ENCODE data around the gene WFDC10A. TPM values are rescaled to one million over a fixed set of nuclear protein-coding genes. Genes with fewer than 3 reads are reported as not detected.
A peak's percentile ranks its signal among the peaks of the same experiment; 100 is the strongest.

Gene WFDC10A
- not detected in 2 replicates for total RNA-seq
- polyA plus RNA-seq = not detected in 2 replicates
- not detected in 2 replicates for polyA plus RNA-seq (2011; cell fraction: cytosol; rRNA removed)
- not detected in 2 replicates for polyA plus RNA-seq (2011; cell fraction: nucleus; rRNA removed)
- not detected in 2 replicates for polyA plus RNA-seq (2012)
- not detected in 2 replicates for polyA minus RNA-seq
- not detected for polyA minus RNA-seq (2011; cell fraction: cytosol; rRNA and poly(A)+ RNA removed)
- not detected in 2 replicates for polyA minus RNA-seq (2011; cell fraction: nucleus; rRNA and poly(A)+ RNA removed)
- Bru-seq, nascent RNA = not detected
- BruChase-seq, experiment 1, labeled RNA remaining after a 6-hour chase = not detected
- not detected for BruChase-seq, experiment 2, labeled RNA remaining after a 2-hour chase
- long read RNA-seq = 0 reads

DNA sequence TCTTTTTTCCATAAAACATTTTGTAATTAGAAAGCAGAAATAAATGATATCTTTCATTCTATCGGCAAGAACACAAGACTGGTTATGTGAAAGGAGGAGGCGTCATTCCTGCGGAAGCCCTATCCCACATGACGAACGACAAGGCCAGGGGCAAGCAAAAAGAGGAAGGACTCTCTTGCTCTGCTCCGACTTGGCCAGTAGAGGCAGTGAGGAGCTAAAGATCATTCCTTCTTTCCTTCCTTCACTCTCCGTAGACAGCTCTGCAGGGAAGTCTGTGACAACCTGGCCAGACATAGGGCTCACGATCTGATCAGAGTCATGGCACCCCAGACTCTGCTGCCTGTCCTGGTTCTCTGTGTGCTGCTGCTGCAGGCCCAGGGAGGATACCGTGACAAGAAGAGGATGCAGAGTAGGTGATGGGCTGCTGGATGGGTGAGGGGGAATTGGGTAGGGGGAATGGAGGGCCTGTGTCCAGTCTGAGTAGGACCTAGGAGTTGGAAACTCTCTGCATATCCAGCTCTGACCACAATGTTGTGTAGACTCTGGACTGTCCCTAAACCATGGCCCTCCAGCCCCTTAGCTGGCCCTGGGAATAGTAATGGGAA lies at the start of gene WFDC10A:
Gene WFDC10A, plus strand, starts transcription at position 244 of the 605 bp plus-strand sequence. Its CDS starts 75 bp downstream, at position 319.
- intact Hi-C loops (cut with micrococcal nuclease) (loop anchor here (10.0 kb wide), 1 partner anchor 145 kb away; no protein-coding TSS in a partner anchor), dilution Hi-C loops (cut with MboI; ENCODE audit: extremely low pct_ligation_motif_present, low sequenced_read_pairs) (no loop called here)
- no peaks in the 10 kb centered on the region for H4K20me1 ChIP-seq (replicated peaks; ENCODE audit: control insufficient read depth, extremely low read depth, insufficient read depth, low read length)
- ChIA-PET POLR2A (no interaction called here), CTCF (interaction anchor here (0.6 to 3.0 kb wide), 20 partner anchors 9 to 311 kb away, joined by 3 to 21 read pairs (median 4); no protein-coding TSS in a partner anchor)
- H3K36me3 ChIP-seq (ENCODE audit: control insufficient read depth in 2 of 2, extremely low read depth in 1 of 2, insufficient read depth in 2 of 2, low read length in 2 of 2) = no peaks in the 10 kb centered on the region
- H3K9me1 ChIP-seq (replicated peaks; ENCODE audit: control insufficient read depth, extremely low read depth, insufficient read depth, low read length) = no peaks in the 10 kb centered on the region
- H3K27me3 ChIP-seq (ENCODE audit: control insufficient read depth in 2 of 2, insufficient read depth in 2 of 2, low read length in 2 of 2) = no peaks in the 10 kb centered on the region
- no peaks in the 10 kb centered on the region for H3K9me3 ChIP-seq (replicated peaks; ENCODE audit: control insufficient read depth, insufficient read depth, low read length)
- H3K4me3 ChIP-seq (replicated peaks in 1 of 3; ENCODE audit: insufficient read depth in 1 of 3, low read depth in 1 of 3, low read length in 3 of 3) = no peak within 1 kb of the TSS
- no peak within 1 kb of the TSS for H3K9ac ChIP-seq (replicated peaks; ENCODE audit: extremely low read depth, insufficient read depth, low read length)
- FAIRE-seq (peak; percentile 92), DNase-seq (ENCODE audit: low read depth, low spot score) (peak; percentile 23)
- peak within 1 kb of the TSS; percentile 26 for H2AFZ ChIP-seq (ENCODE audit: low read depth, low read length)
- H3K27ac ChIP-seq (ENCODE audit: insufficient read depth, low read depth, low read length) = no peak within 1 kb of the TSS
- H3K4me2 ChIP-seq (ENCODE audit: insufficient read depth, low read length) = no peak within 1 kb of the TSS
- BruUV-seq (replicated peaks) = no TSS peak
- no peaks in the 10 kb centered on the region for H3K79me2 ChIP-seq (ENCODE audit: control insufficient read depth, insufficient read depth, low read length)
- TF ChIP-seq MYC (IDR thresholded peaks at IDR 0.05; ENCODE audit: low read depth, low read length) = no peak
- TF ChIP-seq CTCF (IDR thresholded peaks at IDR 0.05; ENCODE audit: extremely low read depth in 1 of 2, insufficient read depth in 1 of 2, low read depth in 1 of 2, low read length in 2 of 2) = peak; percentile 66 to 68
- no peaks in the 10 kb centered on the region for H3K4me1 ChIP-seq (ENCODE audit: control insufficient read depth, extremely low read depth, insufficient read depth, low read length)

DNA sequence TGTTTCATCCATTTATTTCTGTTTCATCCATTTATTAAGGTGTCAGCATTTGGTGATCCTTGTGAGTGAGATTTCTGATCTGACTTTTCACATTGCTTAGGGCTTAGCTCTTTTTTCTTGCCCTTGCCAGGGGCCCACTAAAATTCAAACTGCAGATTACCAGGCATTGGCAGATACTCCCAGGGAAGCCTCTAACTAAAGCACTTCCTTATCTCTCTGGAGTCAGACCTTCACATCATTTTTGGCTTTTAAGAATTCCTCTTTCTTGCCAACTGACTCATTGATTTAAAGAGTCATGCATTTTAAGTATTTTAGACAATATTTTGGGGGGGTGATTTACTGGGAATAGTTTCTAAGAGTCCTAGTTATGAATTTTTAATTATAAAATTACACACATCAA lies 47.8 kb upstream of the WFDC10A start:
- Histone ChIP-seq H3K27me3 (ENCODE audit: control insufficient read depth in 2 of 2, insufficient read depth in 2 of 2, low read length in 2 of 2) (peaks cover 0 to 12% of the 10 kb centered on the region in 2 experiments), H3K27ac (ENCODE audit: insufficient read depth, low read depth, low read length) (no peak overlapping the region), H3K79me2 (ENCODE audit: control insufficient read depth, insufficient read depth, low read length) (no peaks in the 10 kb centered on the region), H3K4me1 (ENCODE audit: control insufficient read depth, extremely low read depth, insufficient read depth, low read length) (no peaks in the 10 kb centered on the region), H3K36me3 (ENCODE audit: control insufficient read depth in 2 of 2, extremely low read depth in 1 of 2, insufficient read depth in 2 of 2, low read length in 2 of 2) (no peaks in the 10 kb centered on the region), H3K9me3 (replicated peaks; ENCODE audit: control insufficient read depth, insufficient read depth, low read length) (no peaks in the 10 kb centered on the region), H3K4me3 (replicated peaks in 1 of 3; ENCODE audit: insufficient read depth in 1 of 3, low read depth in 1 of 3, low read length in 3 of 3) (no peak overlapping the region), H3K4me2 (ENCODE audit: insufficient read depth, low read length) (no peak overlapping the region), H4K20me1 (replicated peaks; ENCODE audit: control insufficient read depth, extremely low read depth, insufficient read depth, low read length) (no peaks in the 10 kb centered on the region), H3K9ac (replicated peaks; ENCODE audit: extremely low read depth, insufficient read depth, low read length) (no peak overlapping the region), H2AFZ (ENCODE audit: low read depth, low read length) (no peak overlapping the region), H3K9me1 (replicated peaks; ENCODE audit: control insufficient read depth, extremely low read depth, insufficient read depth, low read length) (no peaks in the 10 kb centered on the region)
- TF ChIP-seq EZH2 (IDR thresholded peaks at IDR 0.05; ENCODE audit: borderline replicate concordance, low read depth, low read length, severe bottlenecking) = no peak
- TF ChIP-seq POLR2AphosphoS5 (IDR thresholded peaks at IDR 0.05; ENCODE audit: insufficient read depth, low read depth, low read length) = no peak
- no peak for TF ChIP-seq GATA2 (IDR thresholded peaks at IDR 0.05; ENCODE audit: insufficient read depth, insufficient read length, low read depth, low read length)
- TF ChIP-seq FOS (IDR thresholded peaks at IDR 0.05; ENCODE audit: borderline replicate concordance, insufficient read depth, low read length) = no peak
- no peak for TF ChIP-seq JUN (IDR thresholded peaks at IDR 0.05; ENCODE audit: borderline replicate concordance, insufficient read depth, insufficient read length, low read depth)
- no peak for TF ChIP-seq MAX (IDR thresholded peaks at IDR 0.05; ENCODE audit: insufficient read depth, insufficient read length)
- TF ChIP-seq POLR2A (IDR thresholded peaks at IDR 0.05; ENCODE audit: low read depth, low read length) = no peak
- no peak for TF ChIP-seq CTCF (IDR thresholded peaks at IDR 0.05; ENCODE audit: extremely low read depth in 1 of 2, insufficient read depth in 1 of 2, low read depth in 1 of 2, low read length in 2 of 2)
- intact Hi-C loops (cut with micrococcal nuclease) = no loop called here
- ChIA-PET CTCF (no interaction called here), POLR2A (no interaction called here)
- dilution Hi-C loops (cut with MboI; ENCODE audit: extremely low pct_ligation_motif_present, low sequenced_read_pairs) = no loop called here
- FAIRE-seq (no peak), DNase-seq (ENCODE audit: low read depth, low spot score) (no peak)
- BruUV-seq (replicated peaks) = no TSS peak
